Measurements from ENCODE around the gene RAF1.

RAF1 gene

DNA sequence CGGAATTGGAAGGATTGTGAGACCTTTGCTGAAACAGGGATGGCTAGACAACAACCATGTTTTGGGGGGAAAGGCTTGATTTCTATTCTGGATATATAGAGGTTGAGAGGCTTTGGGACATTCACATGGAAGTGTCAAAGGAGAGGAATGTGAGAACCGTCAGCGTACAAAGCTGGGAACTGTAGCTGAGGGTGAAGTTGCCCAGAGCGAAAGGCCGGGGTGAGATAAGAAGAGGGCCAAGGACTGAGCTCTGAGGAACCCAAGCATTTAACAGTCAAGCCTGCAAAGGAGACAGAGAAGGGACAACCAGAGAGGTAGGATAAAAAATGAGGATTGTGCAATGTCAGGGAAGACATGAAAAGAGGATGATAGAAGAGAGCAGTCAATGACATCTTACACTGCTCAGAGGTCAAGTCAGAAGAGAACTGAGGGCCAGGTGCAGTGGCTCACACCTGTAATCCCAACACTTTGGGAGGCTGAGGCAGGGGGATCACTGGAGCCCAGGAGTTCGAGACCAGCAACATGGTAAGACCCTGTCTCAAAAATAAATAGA lies 41.5 kb upstream of the RAF1 start:
- TF ChIP-seq, protein P1, sequence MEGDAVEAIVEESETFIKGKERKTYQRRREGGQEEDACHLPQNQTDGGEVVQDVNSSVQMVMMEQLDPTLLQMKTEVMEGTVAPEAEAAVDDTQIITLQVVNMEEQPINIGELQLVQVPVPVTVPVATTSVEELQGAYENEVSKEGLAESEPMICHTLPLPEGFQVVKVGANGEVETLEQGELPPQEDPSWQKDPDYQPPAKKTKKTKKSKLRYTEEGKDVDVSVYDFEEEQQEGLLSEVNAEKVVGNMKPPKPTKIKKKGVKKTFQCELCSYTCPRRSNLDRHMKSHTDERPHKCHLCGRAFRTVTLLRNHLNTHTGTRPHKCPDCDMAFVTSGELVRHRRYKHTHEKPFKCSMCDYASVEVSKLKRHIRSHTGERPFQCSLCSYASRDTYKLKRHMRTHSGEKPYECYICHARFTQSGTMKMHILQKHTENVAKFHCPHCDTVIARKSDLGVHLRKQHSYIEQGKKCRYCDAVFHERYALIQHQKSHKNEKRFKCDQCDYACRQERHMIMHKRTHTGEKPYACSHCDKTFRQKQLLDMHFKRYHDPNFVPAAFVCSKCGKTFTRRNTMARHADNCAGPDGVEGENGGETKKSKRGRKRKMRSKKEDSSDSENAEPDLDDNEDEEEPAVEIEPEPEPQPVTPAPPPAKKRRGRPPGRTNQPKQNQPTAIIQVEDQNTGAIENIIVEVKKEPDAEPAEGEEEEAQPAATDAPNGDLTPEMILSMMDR (IDR thresholded peaks at IDR 0.05): no peak

DNA sequence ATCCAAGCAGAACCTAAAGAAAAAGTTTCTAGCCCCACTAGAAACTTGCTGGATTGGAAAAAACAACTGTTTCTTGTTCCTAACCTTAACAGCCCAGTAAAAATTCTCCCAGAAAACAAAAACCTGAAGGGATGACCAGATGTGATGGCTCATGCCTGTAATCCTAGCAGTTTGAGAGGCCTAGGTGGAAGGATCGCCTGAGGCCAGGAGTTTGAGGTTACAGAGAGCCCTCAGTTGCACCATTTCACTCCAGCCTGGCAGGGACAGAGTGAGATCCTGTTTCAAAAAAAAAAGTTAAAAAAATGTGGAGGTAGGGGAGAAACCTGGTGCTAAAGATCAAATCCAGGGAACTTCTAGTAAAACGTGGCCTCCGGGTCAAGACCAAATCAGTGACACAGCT lies 38.6 kb upstream of the RAF1 start:
- TF ChIP-seq, protein P1 (IDR thresholded peaks at IDR 0.05): no peak

DNA sequence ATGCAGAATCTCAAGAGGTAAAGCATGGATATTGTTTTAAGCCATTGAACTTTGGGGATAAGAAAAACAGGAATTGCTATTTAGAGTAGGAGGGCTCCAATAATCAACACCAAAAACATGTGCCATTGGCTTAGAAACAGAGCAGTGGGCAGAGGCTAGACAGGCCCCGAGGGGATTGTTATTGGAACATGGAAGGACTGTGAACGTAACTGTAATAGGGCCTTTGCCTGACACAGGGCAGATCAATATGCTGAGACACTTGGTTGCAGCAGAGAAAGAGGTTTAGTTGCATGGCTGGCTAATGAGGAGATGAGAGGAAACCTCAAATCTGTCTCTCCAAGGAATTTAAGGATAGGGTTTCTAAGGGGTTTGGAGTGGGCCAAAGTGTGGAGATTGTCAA lies 36.9 kb upstream of the RAF1 start:
- TF ChIP-seq, protein P1 (IDR thresholded peaks at IDR 0.05): no peak

DNA sequence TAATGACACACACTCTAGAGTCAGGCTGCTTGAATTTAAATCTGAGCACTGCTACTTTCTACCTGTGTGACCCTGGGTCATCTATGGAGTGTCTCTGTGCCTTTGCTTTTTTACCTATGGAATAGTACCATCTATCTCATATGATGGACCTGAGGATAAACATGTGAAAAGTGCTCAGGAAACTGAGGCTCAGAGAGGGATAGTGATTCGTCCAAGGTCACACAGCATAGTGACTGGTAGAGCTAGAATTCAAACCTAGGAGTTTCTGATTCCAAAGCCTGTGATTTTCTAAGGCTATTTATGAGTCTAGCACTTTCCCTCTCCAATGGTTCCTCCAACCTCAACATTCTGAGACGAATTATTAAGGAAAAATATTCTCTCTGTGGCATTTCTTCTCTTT lies 32.0 kb upstream of the RAF1 start:
- TF ChIP-seq, protein P1 (IDR thresholded peaks at IDR 0.05): no peak

DNA sequence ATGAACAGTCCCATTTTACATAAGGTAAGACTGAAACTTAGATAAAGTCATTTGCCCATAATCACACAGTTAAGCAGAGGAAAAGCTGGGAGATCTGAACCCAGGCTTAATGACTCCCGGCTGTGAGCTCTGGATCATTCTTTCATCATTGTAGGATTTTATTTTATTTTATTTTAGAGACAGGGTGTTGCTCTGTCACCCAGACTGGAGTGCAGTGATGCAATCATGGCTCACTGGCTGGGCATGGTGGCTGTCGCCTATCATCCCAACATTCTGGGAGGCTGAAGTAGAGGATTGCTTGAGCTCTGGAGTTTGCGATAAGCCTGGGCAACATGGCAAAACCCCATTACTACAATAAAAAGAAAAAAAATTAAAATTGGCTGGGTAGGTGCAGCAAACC lies 31.2 kb upstream of the RAF1 start:
- TF ChIP-seq, protein P1 (IDR thresholded peaks at IDR 0.05): no peak

DNA sequence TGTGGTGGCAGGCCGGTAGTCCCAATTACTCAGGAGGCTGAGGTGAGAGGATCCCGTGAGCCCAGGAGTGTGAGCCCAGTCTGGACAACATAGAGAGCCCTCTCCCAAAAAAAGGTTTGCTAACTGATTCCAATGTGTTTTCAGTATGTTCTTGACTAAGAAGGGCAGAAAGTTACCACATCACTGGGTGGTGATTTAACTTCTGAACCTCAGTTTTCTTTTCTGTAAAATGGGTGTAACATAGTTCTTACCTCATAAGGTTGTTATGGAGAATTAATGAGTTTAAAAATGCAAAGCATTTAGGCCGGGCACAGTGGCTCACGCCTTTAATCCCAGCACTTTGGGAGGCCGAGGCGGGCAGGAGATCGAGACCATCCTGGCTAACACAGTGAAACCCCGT lies 28.5 kb upstream of the RAF1 start:
- TF ChIP-seq, protein P1 (IDR thresholded peaks at IDR 0.05): no peak

DNA sequence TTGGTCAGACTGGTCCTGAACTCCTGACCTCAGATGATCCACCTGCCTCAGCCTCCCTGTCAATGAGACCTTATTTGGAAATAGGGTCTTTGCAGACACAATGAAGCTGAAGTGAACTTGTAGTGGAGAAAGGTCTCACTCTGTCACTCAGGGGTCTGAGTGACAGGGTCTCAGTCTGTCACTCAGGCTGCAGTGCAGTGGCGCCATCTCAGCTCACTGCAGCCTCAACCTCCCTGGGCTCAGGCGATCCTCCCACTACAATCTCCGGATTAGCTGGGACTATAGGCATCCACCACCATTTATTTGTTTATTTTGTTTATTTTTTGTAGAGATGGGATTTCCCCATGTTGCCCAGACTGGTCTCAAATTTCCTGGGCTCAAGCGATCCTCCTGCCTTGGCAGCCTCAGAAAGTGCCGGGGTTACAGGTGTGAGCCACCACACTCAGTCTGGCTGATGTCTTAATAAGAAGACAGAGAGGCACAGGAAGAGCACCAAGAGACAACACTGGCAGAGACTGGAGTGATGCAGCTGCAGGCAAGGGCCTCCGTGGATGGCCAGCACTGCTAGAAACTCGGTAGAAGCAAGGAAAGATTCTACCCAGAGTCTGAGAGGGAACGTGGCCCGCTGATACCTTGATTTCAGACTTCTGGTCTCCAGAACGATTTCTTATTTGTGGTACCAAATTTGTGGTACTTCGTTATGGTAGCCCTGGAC lies 26.2 kb upstream of the RAF1 start:
- TF ChIP-seq, protein P1 (IDR thresholded peaks at IDR 0.05): no peak

All from LNCAP (cell line).